H9 (cell line): ENCODE data around the gene ZBTB7A. TPM values are rescaled to one million over a fixed set of nuclear protein-coding genes. Genes with fewer than 3 reads are reported as not detected.

Source experiments
- DNase-seq: peaks from one replicate; pipeline ENCODE4 v3.0.0-alpha.2; 2017
- H2AFZ ChIP-seq: one replicate; pipeline ENCODE4 v1.6.1; 2013; ENCODE audit warnings: mild to moderate bottlenecking, low read length, control low read depth, moderate library complexity
- H2AK5ac ChIP-seq: 2 replicates; pipeline ENCODE4 v1.6.1; 2013; ENCODE audit warnings: low read length, control low read depth, mixed read lengths; ENCODE audit not compliant: insufficient read length
- H2BK120ac ChIP-seq: one replicate; pipeline ENCODE4 v1.6.1; 2013; ENCODE audit warnings: low read depth, mild to moderate bottlenecking, low read length, control low read depth, inconsistent platforms; ENCODE audit not compliant: poor library complexity, severe bottlenecking
- H2BK12ac ChIP-seq: 2 replicates; pipeline ENCODE4 v1.6.1; 2013; ENCODE audit warnings: low read length, control low read depth, mixed read lengths, low read depth; ENCODE audit not compliant: insufficient read length
- H2BK15ac ChIP-seq: 2 replicates; pipeline ENCODE4 v1.6.1; 2013; ENCODE audit warnings: low read depth, low read length, control low read depth
- H2BK20ac ChIP-seq: one replicate; pipeline ENCODE4 v1.6.1; 2013; ENCODE audit warnings: low read depth, mild to moderate bottlenecking, low read length, control low read depth, inconsistent platforms; ENCODE audit not compliant: poor library complexity, severe bottlenecking
- H2BK5ac ChIP-seq: 2 replicates; pipeline ENCODE4 v1.6.1; 2013; ENCODE audit warnings: low read length, control low read depth, mixed read lengths; ENCODE audit not compliant: insufficient read length
- H3K14ac ChIP-seq: 2 replicates; pipeline ENCODE4 v1.6.1; 2013; ENCODE audit warnings: low read length, control low read depth; ENCODE audit not compliant: insufficient read depth
- H3K18ac ChIP-seq: 2 replicates; pipeline ENCODE4 v1.6.1; 2013; ENCODE audit warnings: low read depth, mild to moderate bottlenecking, mixed read lengths, low read length, control low read depth; ENCODE audit not compliant: insufficient read length
- H3K23ac ChIP-seq: 2 replicates; pipeline ENCODE4 v1.6.1; 2013; ENCODE audit warnings: low read length, control low read depth, mixed read lengths, low read depth; ENCODE audit not compliant: insufficient read length
- H3K23me2 ChIP-seq: 2 replicates; pipeline ENCODE4 v1.6.1; 2013; ENCODE audit warnings: low read depth, mild to moderate bottlenecking, mixed read lengths, low read length, control low read depth; ENCODE audit not compliant: insufficient read length, poor library complexity, severe bottlenecking
- H3K27ac ChIP-seq: 2 replicates; pipeline ENCODE4 v1.5.1; 2013; ENCODE audit warnings: low read length, control low read depth, mixed read lengths, low read depth; ENCODE audit not compliant: insufficient read length
- H3K27me3 ChIP-seq: 2 replicates; pipeline ENCODE4 v1.6.1; 2013; ENCODE audit warnings: low read length, control low read depth, inconsistent platforms; ENCODE audit not compliant: insufficient read depth
- H3K4ac ChIP-seq: 2 replicates; pipeline ENCODE4 v1.6.1; 2013; ENCODE audit warnings: low read depth, mild to moderate bottlenecking, control low read depth, inconsistent platforms, low read length, moderate library complexity
- H3K4me1 ChIP-seq: 2 replicates; pipeline ENCODE4 v1.6.1; 2013; ENCODE audit warnings: low read length, control low read depth, inconsistent platforms; ENCODE audit not compliant: insufficient read depth
- H3K4me2 ChIP-seq: 2 replicates; pipeline ENCODE4 v1.6.1; 2013; ENCODE audit warnings: low read length, control low read depth, mixed read lengths; ENCODE audit not compliant: insufficient read length, insufficient read depth
- H3K56ac ChIP-seq: 2 replicates; pipeline ENCODE4 v1.6.1; 2013; ENCODE audit warnings: low read depth, mild to moderate bottlenecking, mixed read lengths, low read length, control low read depth; ENCODE audit not compliant: insufficient read length
- H3K79me1 ChIP-seq: 2 replicates; pipeline ENCODE4 v1.6.1; 2013; ENCODE audit warnings: low read depth, mild to moderate bottlenecking, moderate library complexity, low read length, control low read depth, inconsistent platforms; ENCODE audit not compliant: insufficient read depth, poor library complexity, severe bottlenecking
- H3K79me2 ChIP-seq: 2 replicates; pipeline ENCODE4 v1.6.1; 2013; ENCODE audit warnings: low read length, control low read depth, inconsistent platforms; ENCODE audit not compliant: insufficient read depth
- H3K9ac ChIP-seq: 2 replicates; pipeline ENCODE4 v1.6.1; 2013; ENCODE audit warnings: low read length, control low read depth, mixed read lengths; ENCODE audit not compliant: insufficient read length; ENCODE audit errors: extremely low read depth
- H3K9me3 ChIP-seq: one replicate; pipeline ENCODE4 v1.6.1; 2013; ENCODE audit warnings: low read depth, low read length, inconsistent platforms; ENCODE audit not compliant: control insufficient read depth
- H3T11ph ChIP-seq: one replicate; pipeline ENCODE4 v1.6.1; 2013; ENCODE audit warnings: mild to moderate bottlenecking, low read length, control low read depth, inconsistent platforms
- H4K20me1 ChIP-seq: one replicate; pipeline ENCODE4 v1.6.1; 2013; ENCODE audit not compliant: control insufficient read depth, insufficient read length, insufficient read depth
- H4K5ac ChIP-seq: 2 replicates; pipeline ENCODE4 v1.6.1; 2013; ENCODE audit warnings: low read depth, mild to moderate bottlenecking, mixed read lengths, low read length, control low read depth; ENCODE audit not compliant: insufficient read length
- H4K8ac ChIP-seq: replicated peaks from 2 replicates; pipeline ENCODE4 v1.6.1; 2013; ENCODE audit warnings: low read length, control low read depth, mixed read lengths, low read depth; ENCODE audit not compliant: insufficient read length
- H4K91ac ChIP-seq: 2 replicates; pipeline ENCODE4 v1.6.1; 2013; ENCODE audit warnings: low read depth, mild to moderate bottlenecking, moderate library complexity, mixed read lengths, low read length, control low read depth; ENCODE audit not compliant: insufficient read length
- H3K27ac Mint-ChIP-seq, 3 experiments: 2 replicates in 2 of 3; 3 replicates in 1 of 3; pipeline ENCODE4 v1.8.0; 2020 to 2021; ENCODE audit warnings: mixed read lengths in 3 of 3, mild to moderate bottlenecking in 1 of 3, moderate library complexity in 1 of 3
- H3K27me3 Mint-ChIP-seq: 2 replicates; pipeline ENCODE4 v1.8.0; 2021; ENCODE audit warnings: low read depth, mild to moderate bottlenecking, moderate library complexity, mixed read lengths
- H3K36me3 Mint-ChIP-seq, 3 experiments: 2 replicates in 2 of 3; 3 replicates in 1 of 3; pipeline ENCODE4 v1.8.0; 2020 to 2021; ENCODE audit warnings: low read depth in 3 of 3, mixed read lengths in 3 of 3; ENCODE audit not compliant: insufficient read depth in 1 of 3
- H3K4me1 Mint-ChIP-seq, 2 experiments: 2 replicates each; pipeline ENCODE4 v1.8.0; 2020; ENCODE audit warnings: mixed read lengths in 2 of 2
- H3K4me3 Mint-ChIP-seq, 2 experiments: 2 replicates in 1 of 2; 3 replicates in 1 of 2; pipeline ENCODE4 v1.8.0; 2020 to 2021; ENCODE audit warnings: mild to moderate bottlenecking in 2 of 2, mixed read lengths in 2 of 2, moderate library complexity in 1 of 2
- H3K9me3 Mint-ChIP-seq, 2 experiments: 2 replicates in 1 of 2; 3 replicates in 1 of 2; pipeline ENCODE4 v1.8.0; 2020; ENCODE audit warnings: mild to moderate bottlenecking in 2 of 2, mixed read lengths in 2 of 2, moderate library complexity in 1 of 2
- CTCF ChIP-seq: fragments of 200-600 bp; sonication (generic); conservative IDR thresholded peaks from 3 replicates; pipeline ENCODE4 v1.8.0; 2021; ENCODE audit warnings: antibody characterized with exemption, mild to moderate bottlenecking
- WGBS: extraction: QIAGEN DNeasy Blood & Tissue Kit; methylation state at CpG from one replicate; pipeline ENCODE4 v1.1.7; 2013; ENCODE audit warnings: missing lambda C conversion rate, low lambda C conversion rate, mixed read lengths; ENCODE audit not compliant: insufficient read length; ENCODE audit errors: extremely low coverage; 5-methylcytosine and 5-hydroxymethylcytosine counted together
- total RNA-seq: library from RNA; stranded (reverse); gene quantifications from 2 replicates; pipeline ENCODE4 v1.2.1, GENCODE V29; 2021

Gene ZBTB7A
- total RNA-seq, 1 experiment from 2014 or later = 24.9 TPM

GRCh38 chr19:4031420-4031819, 35.3 kb downstream of the ZBTB7A start:
- Mint-ChIP-seq H3K9me3 (no peaks in the 10 kb centered on the region), H3K4me3 (no peak overlapping the region), H3K4me1 (no peaks in the 10 kb centered on the region), H3K27ac (no peak overlapping the region), H3K27me3 (no peaks in the 10 kb centered on the region), H3K36me3 (peaks cover 5 to 33% (median 27%) of the 10 kb centered on the region in 3 experiments; a peak in 6 of 7 replicates)
- Histone ChIP-seq H3K27me3 (no peaks in the 10 kb centered on the region), H2BK120ac (no peak overlapping the region), H2AFZ (no peak overlapping the region), H3K18ac (no peak overlapping the region), H3K4ac (no peak overlapping the region), H3K9ac (no peak overlapping the region), H3K14ac (no peak overlapping the region), H3K23me2 (no peaks in the 10 kb centered on the region), H3K79me1 (no peaks in the 10 kb centered on the region), H3K4me1 (no peaks in the 10 kb centered on the region), H2BK12ac (no peak overlapping the region), H3K9me3 (peaks cover 8% of the 10 kb centered on the region), H3K27ac (no peak overlapping the region), H2BK15ac (no peak overlapping the region), H2BK20ac (no peak overlapping the region), H3K79me2 (no peaks in the 10 kb centered on the region), H4K20me1 (no peaks in the 10 kb centered on the region), H4K8ac (no peak overlapping the region), H3K4me2 (no peak overlapping the region), H3K56ac (no peak overlapping the region), H4K91ac (no peak overlapping the region), H3T11ph (no peak overlapping the region), H3K23ac (no peak overlapping the region), H4K5ac (no peak overlapping the region), H2BK5ac (no peak overlapping the region), H2AK5ac (no peak overlapping the region)
- no peak for TF ChIP-seq CTCF
- WGBS = no CpG with 5 or more reads among the region's 11 CpGs
- DNase-seq = no peak
